Measurements from ENCODE around the gene RNF151. TPM values are rescaled to one million over a fixed set of nuclear protein-coding genes. Genes with fewer than 3 reads are reported as not detected.

Gene RNF151
- total and polyA plus RNA-seq, 2 of the 13 experiments (the other 11 are each of a cell fraction or from before 2014, with no cell fraction given) = not detected

DNA sequence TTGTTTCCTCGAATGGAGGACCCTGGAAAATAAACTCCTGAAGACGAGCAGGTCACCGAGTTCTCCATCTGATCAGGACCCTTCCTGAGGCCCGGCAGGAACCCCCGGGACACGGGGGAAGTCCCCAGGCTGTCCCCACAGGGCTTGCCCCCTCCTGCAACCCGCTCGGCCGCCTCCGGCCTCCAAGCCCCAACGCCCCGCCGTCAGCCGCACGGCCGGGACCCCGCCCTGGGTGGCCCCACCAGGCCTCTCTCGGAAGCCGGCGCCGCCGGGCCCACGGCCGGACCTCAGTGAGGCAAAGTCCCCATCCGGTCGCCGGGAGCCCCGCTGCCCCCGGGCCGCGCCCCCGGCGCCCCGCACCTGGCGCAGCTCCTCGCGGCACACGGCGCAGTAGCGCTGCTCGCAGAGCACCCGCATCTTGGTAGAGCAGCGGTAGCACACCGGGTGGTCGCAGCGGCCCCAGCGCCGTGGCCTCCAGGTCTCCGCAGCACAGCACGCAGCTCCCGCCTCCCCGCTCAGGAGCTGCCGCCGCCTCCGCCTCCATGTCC, 42.6 kb downstream of the RNF151 start (continued):
- TF ChIP-seq ZNF142 (CRISPR knock-in tag; IDR thresholded peaks at IDR 0.05) (0 out of 2 replicates have a peak, but pooled peaks have one; percentile 6), ZSCAN25 (CRISPR knock-in tag; IDR thresholded peaks at IDR 0.05) (peak; percentile 61; the same call in 1 of the 2 replicates), HNRNPLL (IDR thresholded peaks at IDR 0.05; ENCODE audit: low read depth, low read length, poor library complexity, severe bottlenecking) (peak; percentile 74), ZNF335 (CRISPR knock-in tag; IDR thresholded peaks at IDR 0.05) (no peak), MEIS2 (CRISPR knock-in tag; IDR thresholded peaks at IDR 0.05) (0 out of 2 replicates have a peak, but pooled peaks have one; percentile 33), ZNF234 (CRISPR knock-in tag; conservative IDR thresholded peaks at IDR 0.05) (no peak), CHD4 (IDR thresholded peaks at IDR 0.05; ENCODE audit: borderline replicate concordance, low read length) (no peak), ZNF639 (CRISPR knock-in tag; conservative IDR thresholded peaks at IDR 0.05) (no peak), NFKB2 (CRISPR knock-in tag; IDR thresholded peaks at IDR 0.05; ENCODE audit: borderline replicate concordance) (no peak), CEBPB (IDR thresholded peaks at IDR 0.05; ENCODE audit: borderline replicate concordance, low read depth, low read length) (no peak), ZNF891 (CRISPR knock-in tag; IDR thresholded peaks at IDR 0.05) (0 out of 2 replicates have a peak, but pooled peaks have one; percentile 12), GABPB1 (CRISPR knock-in tag; IDR thresholded peaks at IDR 0.05) (no peak), SP4 (CRISPR knock-in tag; IDR thresholded peaks at IDR 0.05) (0 out of 2 replicates have a peak, but pooled peaks have one; percentile 4), ZNF274 (CRISPR knock-in tag; IDR thresholded peaks at IDR 0.05) (no peak), LCORL (IDR thresholded peaks at IDR 0.05) (no peak), LCORL (CRISPR knock-in tag; IDR thresholded peaks at IDR 0.05) (0 out of 2 replicates have a peak, but pooled peaks have one; percentile 9)

All from HepG2 (cell line).